Measurements from ENCODE around the gene EPHB2.

DNA sequence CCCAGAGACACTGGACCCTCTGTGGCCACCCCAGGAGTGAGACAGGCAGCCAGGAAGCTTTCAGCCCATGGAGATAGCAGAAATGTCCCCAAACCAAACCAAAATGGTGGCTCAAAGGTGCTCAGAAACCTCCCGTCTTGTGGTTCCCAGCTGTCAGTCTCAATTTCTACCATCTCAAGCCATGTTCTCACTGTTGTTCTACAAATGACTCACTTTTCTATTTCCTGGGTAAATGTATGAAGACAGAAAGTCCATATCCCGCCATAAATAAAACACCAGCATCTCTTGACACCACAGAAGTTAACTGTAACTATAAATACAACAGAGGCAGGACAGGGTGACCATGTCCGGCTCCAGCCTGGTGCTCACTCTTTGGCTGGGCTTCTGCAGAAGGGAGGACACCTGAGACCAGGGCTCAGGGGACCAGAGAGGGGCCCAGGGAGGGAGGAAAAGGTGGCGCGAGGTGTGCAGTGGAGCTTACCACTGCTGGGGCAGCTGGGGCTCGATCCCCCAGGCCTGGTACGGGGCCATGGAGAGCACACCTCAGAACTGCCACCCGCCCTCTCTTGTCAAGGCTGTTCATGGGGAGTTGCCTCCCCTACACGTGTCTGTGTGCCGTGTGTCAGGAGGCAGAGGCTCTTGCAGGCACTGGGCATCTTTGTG, 43.6 kb downstream of the EPHB2 start:
- TF ChIP-seq POLR2AphosphoS5 (IDR thresholded peaks at IDR 0.05) (no peak), EP300 (conservative IDR thresholded peaks at IDR 0.05; ENCODE audit: poor library complexity, severe bottlenecking) (no peak), EZH2 (IDR thresholded peaks at IDR 0.05; ENCODE audit: borderline replicate concordance, insufficient read depth, low read length, poor library complexity, severe bottlenecking) (no peak), RAD21 (conservative IDR thresholded peaks at IDR 0.05) (no peak), MXI1 (conservative IDR thresholded peaks at IDR 0.05; ENCODE audit: poor library complexity, severe bottlenecking) (no peak), TAF1 (IDR thresholded peaks at IDR 0.05; ENCODE audit: low read depth) (no peak), SMC3 (conservative IDR thresholded peaks at IDR 0.05; ENCODE audit: poor library complexity) (no peak)
- TF ChIP-seq, protein P1, sequence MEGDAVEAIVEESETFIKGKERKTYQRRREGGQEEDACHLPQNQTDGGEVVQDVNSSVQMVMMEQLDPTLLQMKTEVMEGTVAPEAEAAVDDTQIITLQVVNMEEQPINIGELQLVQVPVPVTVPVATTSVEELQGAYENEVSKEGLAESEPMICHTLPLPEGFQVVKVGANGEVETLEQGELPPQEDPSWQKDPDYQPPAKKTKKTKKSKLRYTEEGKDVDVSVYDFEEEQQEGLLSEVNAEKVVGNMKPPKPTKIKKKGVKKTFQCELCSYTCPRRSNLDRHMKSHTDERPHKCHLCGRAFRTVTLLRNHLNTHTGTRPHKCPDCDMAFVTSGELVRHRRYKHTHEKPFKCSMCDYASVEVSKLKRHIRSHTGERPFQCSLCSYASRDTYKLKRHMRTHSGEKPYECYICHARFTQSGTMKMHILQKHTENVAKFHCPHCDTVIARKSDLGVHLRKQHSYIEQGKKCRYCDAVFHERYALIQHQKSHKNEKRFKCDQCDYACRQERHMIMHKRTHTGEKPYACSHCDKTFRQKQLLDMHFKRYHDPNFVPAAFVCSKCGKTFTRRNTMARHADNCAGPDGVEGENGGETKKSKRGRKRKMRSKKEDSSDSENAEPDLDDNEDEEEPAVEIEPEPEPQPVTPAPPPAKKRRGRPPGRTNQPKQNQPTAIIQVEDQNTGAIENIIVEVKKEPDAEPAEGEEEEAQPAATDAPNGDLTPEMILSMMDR (IDR thresholded peaks at IDR 0.05; ENCODE audit: poor library complexity, severe bottlenecking) = no peak
- TF ChIP-seq, protein P2, sequence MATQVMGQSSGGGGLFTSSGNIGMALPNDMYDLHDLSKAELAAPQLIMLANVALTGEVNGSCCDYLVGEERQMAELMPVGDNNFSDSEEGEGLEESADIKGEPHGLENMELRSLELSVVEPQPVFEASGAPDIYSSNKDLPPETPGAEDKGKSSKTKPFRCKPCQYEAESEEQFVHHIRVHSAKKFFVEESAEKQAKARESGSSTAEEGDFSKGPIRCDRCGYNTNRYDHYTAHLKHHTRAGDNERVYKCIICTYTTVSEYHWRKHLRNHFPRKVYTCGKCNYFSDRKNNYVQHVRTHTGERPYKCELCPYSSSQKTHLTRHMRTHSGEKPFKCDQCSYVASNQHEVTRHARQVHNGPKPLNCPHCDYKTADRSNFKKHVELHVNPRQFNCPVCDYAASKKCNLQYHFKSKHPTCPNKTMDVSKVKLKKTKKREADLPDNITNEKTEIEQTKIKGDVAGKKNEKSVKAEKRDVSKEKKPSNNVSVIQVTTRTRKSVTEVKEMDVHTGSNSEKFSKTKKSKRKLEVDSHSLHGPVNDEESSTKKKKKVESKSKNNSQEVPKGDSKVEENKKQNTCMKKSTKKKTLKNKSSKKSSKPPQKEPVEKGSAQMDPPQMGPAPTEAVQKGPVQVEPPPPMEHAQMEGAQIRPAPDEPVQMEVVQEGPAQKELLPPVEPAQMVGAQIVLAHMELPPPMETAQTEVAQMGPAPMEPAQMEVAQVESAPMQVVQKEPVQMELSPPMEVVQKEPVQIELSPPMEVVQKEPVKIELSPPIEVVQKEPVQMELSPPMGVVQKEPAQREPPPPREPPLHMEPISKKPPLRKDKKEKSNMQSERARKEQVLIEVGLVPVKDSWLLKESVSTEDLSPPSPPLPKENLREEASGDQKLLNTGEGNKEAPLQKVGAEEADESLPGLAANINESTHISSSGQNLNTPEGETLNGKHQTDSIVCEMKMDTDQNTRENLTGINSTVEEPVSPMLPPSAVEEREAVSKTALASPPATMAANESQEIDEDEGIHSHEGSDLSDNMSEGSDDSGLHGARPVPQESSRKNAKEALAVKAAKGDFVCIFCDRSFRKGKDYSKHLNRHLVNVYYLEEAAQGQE (IDR thresholded peaks at IDR 0.05; ENCODE audit: borderline replicate concordance) = no peak
